ENCODE results near the gene TTI1. TPM values are rescaled to one million over a fixed set of nuclear protein-coding genes. Genes with fewer than 3 reads are reported as not detected.

TTI1 gene
- total and polyA plus RNA-seq, 2 experiments from 2014 or later = 17.8 to 56.4 TPM

GRCh38 chr20:37937686-37938085 is 95.6 kb downstream of the TTI1 start:
- no peaks in the 10 kb centered on the region for H3K9me3 Mint-ChIP-seq
- Histone ChIP-seq H3K79me2 (replicated peaks; ENCODE audit: insufficient read depth) (no peaks in the 10 kb centered on the region), H3F3A (replicated peaks; ENCODE audit: low read depth) (no peaks in the 10 kb centered on the region), H4K20me1 (replicated peaks; ENCODE audit: insufficient read depth) (no peaks in the 10 kb centered on the region), H3K27ac (ENCODE audit: low read depth) (no peak overlapping the region), H3K27me3 (ENCODE audit: insufficient read depth) (no peaks in the 10 kb centered on the region), H3K9me2 (ENCODE audit: insufficient read depth) (no peaks in the 10 kb centered on the region), H2AFZ (no peak overlapping the region), H3K36me3 (ENCODE audit: insufficient read depth) (no peaks in the 10 kb centered on the region), H3K4me2 (no peak overlapping the region), H3K4me3 (no peak overlapping the region), H3K4me1 (ENCODE audit: insufficient read depth) (peaks cover 12% of the 10 kb centered on the region; the same call in 1 of the 2 replicates)
- H3K4me1 Mint-ChIP-seq = peaks cover 28% of the 10 kb centered on the region
- no peak overlapping the region for H3K4me3 Mint-ChIP-seq
- H3K36me3 Mint-ChIP-seq (ENCODE audit: low read depth) = no peaks in the 10 kb centered on the region; the same call in 2 of the 3 replicates
- TF ChIP-seq ZNF114 (CRISPR knock-in tag; IDR thresholded peaks at IDR 0.05) = no peak
- TF ChIP-seq CREB1 (CRISPR knock-in tag; IDR thresholded peaks at IDR 0.05; ENCODE audit: low read depth) = no peak
- no peak for TF ChIP-seq EZH2 (IDR thresholded peaks at IDR 0.05; ENCODE audit: low read depth, unreplicated experiment)
- TF ChIP-seq STAT1 (IDR thresholded peaks at IDR 0.05; ENCODE audit: unreplicated experiment) = no peak
- TF ChIP-seq ETS1 (IDR thresholded peaks at IDR 0.05) = no peak
- no peak for TF ChIP-seq ZNF331 (CRISPR knock-in tag; IDR thresholded peaks at IDR 0.05; ENCODE audit: low read depth)
- no peak for TF ChIP-seq JUNB (IDR thresholded peaks at IDR 0.05; ENCODE audit: unreplicated experiment)
- TF ChIP-seq EZH2phosphoT487 (IDR thresholded peaks at IDR 0.05; ENCODE audit: unreplicated experiment) = no peak
- TF ChIP-seq POLR2AphosphoS5 (IDR thresholded peaks at IDR 0.05; ENCODE audit: low read depth) = no peak
- no peak for TF ChIP-seq NANOG (IDR thresholded peaks at IDR 0.05; ENCODE audit: borderline replicate concordance)
- TF ChIP-seq REST (IDR thresholded peaks at IDR 0.05; ENCODE audit: unreplicated experiment) = no peak
- no peak for TF ChIP-seq ZNF462 (CRISPR knock-in tag; IDR thresholded peaks at IDR 0.05)
- no peak for TF ChIP-seq CTCF (conservative IDR thresholded peaks at IDR 0.05; ENCODE audit: low read depth in 2 of 2)
- ATAC-seq = no peak
- H3K27me3 Mint-ChIP-seq (ENCODE audit: insufficient read depth, low read depth, poor library complexity) = peaks cover 12% of the 10 kb centered on the region
- no peak for DNase-seq (ENCODE audit: low spot score)
- H3K27ac Mint-ChIP-seq = no peak overlapping the region
